ENCODE results near the gene FOXO6. TPM values are rescaled to one million over a fixed set of nuclear protein-coding genes. Genes with fewer than 3 reads are reported as not detected.

The FOXO6 gene
- total and polyA plus RNA-seq, 2 donors (not counting 1 experiment from before 2014, with no cell fraction given): under 0.01 TPM; not detected in 1

- Histone ChIP-seq H2AFZ (ENCODE audit: low read length) (no peak overlapping the region), H3K9ac (ENCODE audit: insufficient read depth, low read length) (no peak overlapping the region), H3K4me3 (replicated peaks in 1 of 4; ENCODE audit: control extremely low read depth in 1 of 4, insufficient read depth in 1 of 4, low read depth in 3 of 4, low read length in 4 of 4) (no peak overlapping the region), H3K4me1 (ENCODE audit: control insufficient read depth, extremely low read depth, insufficient read depth, low read length) (no peaks in the 10 kb centered on the region), H3K36me3 (ENCODE audit: control insufficient read depth, insufficient read depth, low read length) (no peaks in the 10 kb centered on the region), H3K27me3 (ENCODE audit: control insufficient read depth, insufficient read depth, low read length) (no peaks in the 10 kb centered on the region), H3K27ac (ENCODE audit: insufficient read depth, low read length) (no peak overlapping the region), H3K9me3 (ENCODE audit: control insufficient read depth, insufficient read depth, low read depth, low read length) (no peaks in the 10 kb centered on the region), H3K79me2 (ENCODE audit: control insufficient read depth, insufficient read depth, low read length) (no peaks in the 10 kb centered on the region), H3K4me2 (ENCODE audit: extremely low read depth, insufficient read depth, low read length) (no peak overlapping the region), H4K20me1 (ENCODE audit: control insufficient read depth, extremely low read depth, insufficient read depth, low read length) (no peaks in the 10 kb centered on the region)
- DNase-seq (ENCODE audit: low read depth in 2 of 2): peak; percentile 36 to 92
- TF ChIP-seq CTCF (conservative IDR thresholded peaks at IDR 0.05 in 1 of 2, IDR thresholded peaks at IDR 0.05 in 1 of 2; ENCODE audit: low read depth in 1 of 2, low read length in 2 of 2) (no peak), EZH2 (IDR thresholded peaks at IDR 0.05; ENCODE audit: low read length, missing control alignments) (no peak)
Observed at GRCh38 chr1:41333146-41333784, 28.0 kb upstream of the FOXO6 start.

GRCh38 chr1:41338820-41339219, 22.4 kb upstream of the FOXO6 start:
- Histone ChIP-seq H3K79me2 (ENCODE audit: control insufficient read depth, insufficient read depth, low read length) (no peaks in the 10 kb centered on the region), H3K27me3 (ENCODE audit: control insufficient read depth, insufficient read depth, low read length) (no peaks in the 10 kb centered on the region), H3K27ac (ENCODE audit: insufficient read depth, low read length) (no peak overlapping the region), H4K20me1 (ENCODE audit: control insufficient read depth, extremely low read depth, insufficient read depth, low read length) (no peaks in the 10 kb centered on the region), H3K9me3 (ENCODE audit: control insufficient read depth, insufficient read depth, low read depth, low read length) (no peaks in the 10 kb centered on the region), H2AFZ (ENCODE audit: low read length) (no peak overlapping the region), H3K4me3 (replicated peaks in 1 of 4; ENCODE audit: control extremely low read depth in 1 of 4, insufficient read depth in 1 of 4, low read depth in 3 of 4, low read length in 4 of 4) (no peak overlapping the region), H3K9ac (ENCODE audit: insufficient read depth, low read length) (no peak overlapping the region), H3K4me2 (ENCODE audit: extremely low read depth, insufficient read depth, low read length) (no peak overlapping the region), H3K4me1 (ENCODE audit: control insufficient read depth, extremely low read depth, insufficient read depth, low read length) (no peaks in the 10 kb centered on the region), H3K36me3 (ENCODE audit: control insufficient read depth, insufficient read depth, low read length) (no peaks in the 10 kb centered on the region)
- DNase-seq (ENCODE audit: low read depth in 2 of 2): no peak
- TF ChIP-seq EZH2 (IDR thresholded peaks at IDR 0.05; ENCODE audit: low read length, missing control alignments) (no peak), CTCF (conservative IDR thresholded peaks at IDR 0.05 in 1 of 2, IDR thresholded peaks at IDR 0.05 in 1 of 2; ENCODE audit: low read depth in 1 of 2, low read length in 2 of 2) (no peak)

- H3K79me2 ChIP-seq (ENCODE audit: control insufficient read depth, insufficient read depth, low read length): no peaks in the 10 kb centered on the region
Observed at GRCh38 chr1:41340655-41341364, 20.4 kb upstream of the FOXO6 start.

More at GRCh38 chr1:41340655-41341364, 20.4 kb upstream of the FOXO6 start:
- Histone ChIP-seq H3K9ac (ENCODE audit: insufficient read depth, low read length) (no peak overlapping the region), H3K4me3 (replicated peaks in 1 of 4; ENCODE audit: control extremely low read depth in 1 of 4, insufficient read depth in 1 of 4, low read depth in 3 of 4, low read length in 4 of 4) (no peak overlapping the region), H3K27ac (ENCODE audit: insufficient read depth, low read length) (no peak overlapping the region), H3K9me3 (ENCODE audit: control insufficient read depth, insufficient read depth, low read depth, low read length) (no peaks in the 10 kb centered on the region), H3K27me3 (ENCODE audit: control insufficient read depth, insufficient read depth, low read length) (no peaks in the 10 kb centered on the region), H4K20me1 (ENCODE audit: control insufficient read depth, extremely low read depth, insufficient read depth, low read length) (no peaks in the 10 kb centered on the region), H2AFZ (ENCODE audit: low read length) (no peak overlapping the region), H3K4me2 (ENCODE audit: extremely low read depth, insufficient read depth, low read length) (no peak overlapping the region), H3K36me3 (ENCODE audit: control insufficient read depth, insufficient read depth, low read length) (no peaks in the 10 kb centered on the region), H3K4me1 (ENCODE audit: control insufficient read depth, extremely low read depth, insufficient read depth, low read length) (no peaks in the 10 kb centered on the region)
- TF ChIP-seq EZH2 (IDR thresholded peaks at IDR 0.05; ENCODE audit: low read length, missing control alignments) (no peak), CTCF (conservative IDR thresholded peaks at IDR 0.05 in 1 of 2, IDR thresholded peaks at IDR 0.05 in 1 of 2; ENCODE audit: low read depth in 1 of 2, low read length in 2 of 2) (no peak)
- DNase-seq (ENCODE audit: low read depth in 2 of 2): no peak

Data from fibroblast of lung (primary cell).